Measurements from ENCODE around the gene USP3. TPM values are rescaled to one million over a fixed set of nuclear protein-coding genes. Genes with fewer than 3 reads are reported as not detected.
A peak's percentile ranks its signal among the peaks of the same experiment; 100 is the strongest.

The USP3 gene
- total RNA-seq, 2 experiments from 2014 or later = 34.6 to 53.0 TPM

DNA sequence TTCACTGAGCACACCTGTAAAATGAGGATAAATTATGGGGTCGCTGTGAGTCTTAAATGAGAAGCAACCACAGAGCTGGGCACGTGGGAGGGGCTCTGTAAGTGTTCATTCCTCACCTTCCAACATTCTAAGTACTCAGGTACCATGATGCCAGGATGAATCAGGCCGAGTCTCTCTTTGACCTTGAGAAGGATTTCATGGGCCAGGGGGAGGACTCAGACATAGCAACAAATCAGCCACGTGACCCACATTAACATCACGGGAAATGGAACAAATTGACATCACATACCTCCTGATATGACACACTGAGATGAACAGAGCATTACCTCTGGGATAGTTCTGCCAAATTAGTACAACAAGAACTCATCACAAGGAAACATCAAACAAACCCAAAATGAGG lies 35.2 kb upstream of the USP3 start:
- TF ChIP-seq EZH2phosphoT487 (IDR thresholded peaks at IDR 0.05; ENCODE audit: borderline replicate concordance, low read depth, low read length) (no peak), CTCF (conservative IDR thresholded peaks at IDR 0.05; ENCODE audit: low read length) (no peak)
- POLR2A ChIA-PET = interaction anchor here (0.6 to 1.0 kb wide), 3 partner anchors 10 to 604 kb away, joined by 3 read pairs; no protein-coding TSS in a partner anchor
- CTCF ChIA-PET (ENCODE audit: unreplicated experiment) = no interaction called here
- Histone ChIP-seq H3K79me2 (ENCODE audit: insufficient read depth, low read depth, low read length) (no peaks in the 10 kb centered on the region), H2AFZ (ENCODE audit: low read length) (peak overlapping the region; percentile 26; the same call in 1 of the 2 replicates), H3K4me1 (ENCODE audit: insufficient read depth, low read length, poor library complexity, severe bottlenecking) (peaks cover 40% of the 10 kb centered on the region), H4K20me1 (ENCODE audit: insufficient read depth, low read length) (no peaks in the 10 kb centered on the region), H3K9me3 (ENCODE audit: low read length) (no peaks in the 10 kb centered on the region), H3K4me3 (ENCODE audit: low read depth, low read length, poor library complexity, severe bottlenecking) (no peak overlapping the region), H3K27ac (ENCODE audit: low read depth, low read length, poor library complexity, severe bottlenecking) (no peak overlapping the region), H3K4me2 (ENCODE audit: low read length) (peak overlapping the region; percentile 15; the same call in 1 of the 2 replicates), H3K36me3 (ENCODE audit: insufficient read depth, low read length) (no peaks in the 10 kb centered on the region), H3K9me2 (ENCODE audit: insufficient read depth, low read length) (no peaks in the 10 kb centered on the region)
- intact Hi-C loops (cut with micrococcal nuclease; ENCODE audit: unreplicated experiment) = loop anchor here (10.0 kb wide), 1 partner anchor 426 kb away; no protein-coding TSS in a partner anchor
- no TSS peak for BruUV-seq (replicated peaks)
- peak; percentile 10 for DNase-seq (ENCODE audit: low spot score)

GRCh38 chr15:63469984-63470383 lies 34.4 kb upstream of the USP3 start:
- DNase-seq (ENCODE audit: low spot score) = no peak
- Histone ChIP-seq H3K4me2 (ENCODE audit: low read length) (no peak overlapping the region), H3K4me1 (ENCODE audit: insufficient read depth, low read length, poor library complexity, severe bottlenecking) (peaks cover 48% of the 10 kb centered on the region), H3K27ac (ENCODE audit: low read depth, low read length, poor library complexity, severe bottlenecking) (no peak overlapping the region), H4K20me1 (ENCODE audit: insufficient read depth, low read length) (no peaks in the 10 kb centered on the region), H3K79me2 (ENCODE audit: insufficient read depth, low read depth, low read length) (no peaks in the 10 kb centered on the region), H3K36me3 (ENCODE audit: insufficient read depth, low read length) (no peaks in the 10 kb centered on the region), H3K9me2 (ENCODE audit: insufficient read depth, low read length) (no peaks in the 10 kb centered on the region), H3K9me3 (ENCODE audit: low read length) (no peaks in the 10 kb centered on the region), H2AFZ (ENCODE audit: low read length) (no peak overlapping the region), H3K4me3 (ENCODE audit: low read depth, low read length, poor library complexity, severe bottlenecking) (no peak overlapping the region)
- no TSS peak for BruUV-seq (replicated peaks)
- intact Hi-C loops (cut with micrococcal nuclease; ENCODE audit: unreplicated experiment) = loop anchor here (10.0 kb wide), 3 partner anchors 425 to 1425 kb away; partner anchors contain the start of genes CIAO2A and SNX1
- TF ChIP-seq CTCF (conservative IDR thresholded peaks at IDR 0.05; ENCODE audit: low read length) = no peak
- no peak for TF ChIP-seq EZH2phosphoT487 (IDR thresholded peaks at IDR 0.05; ENCODE audit: borderline replicate concordance, low read depth, low read length)
- ChIA-PET CTCF (ENCODE audit: unreplicated experiment) (no interaction called here), POLR2A (interaction anchor here (1.0 to 1.1 kb wide), 2 partner anchors 10 to 32 kb away, joined by 3 read pairs; no protein-coding TSS in a partner anchor)

DNA sequence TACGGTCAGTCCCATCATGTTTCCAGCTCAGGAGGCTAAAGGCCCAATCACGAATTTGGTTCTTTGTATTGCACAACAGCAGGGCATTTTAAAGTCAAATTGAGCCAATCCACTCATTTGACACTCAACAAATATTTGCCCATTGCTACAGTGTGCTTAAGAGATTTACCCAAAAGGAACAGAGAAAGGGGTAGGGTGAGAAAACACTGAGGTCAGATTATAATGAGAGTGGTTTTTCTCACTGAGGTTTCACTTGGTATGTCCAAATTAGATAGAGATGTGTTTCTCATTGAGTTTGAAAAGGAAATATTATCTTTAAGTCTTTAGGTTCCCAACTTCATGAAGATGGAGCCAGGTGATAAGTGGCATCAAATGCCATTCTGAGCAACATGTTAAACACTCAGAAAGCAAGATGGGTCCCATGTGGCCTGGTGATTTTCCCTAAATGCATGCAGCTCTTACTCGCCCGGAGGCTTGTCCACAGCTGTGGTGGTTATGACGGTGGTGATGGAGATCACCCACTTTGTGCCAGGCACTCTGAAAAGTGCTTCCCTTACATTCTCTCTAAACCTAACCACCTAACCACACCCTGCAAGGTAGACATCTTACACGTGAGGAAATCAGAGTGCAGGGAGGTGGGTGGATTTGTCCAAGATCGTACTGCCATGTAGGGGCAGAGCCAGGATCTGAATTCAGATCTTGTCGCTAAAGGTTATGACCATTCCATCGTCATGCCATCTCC lies 31.2 kb upstream of the USP3 start:
- H3K27ac ChIP-seq (ENCODE audit: low read depth, low read length, poor library complexity, severe bottlenecking) = peak overlapping the region; percentile 88
- TF ChIP-seq EZH2phosphoT487 (IDR thresholded peaks at IDR 0.05; ENCODE audit: borderline replicate concordance, low read depth, low read length) = no peak
- TF ChIP-seq CTCF (conservative IDR thresholded peaks at IDR 0.05; ENCODE audit: low read length) = no peak
- H2AFZ ChIP-seq (ENCODE audit: low read length) = peak overlapping the region; percentile 38; the same call in 1 of the 2 replicates
- H4K20me1 ChIP-seq (ENCODE audit: insufficient read depth, low read length) = no peaks in the 10 kb centered on the region
- ChIA-PET CTCF (ENCODE audit: unreplicated experiment) (no interaction called here), POLR2A (interaction anchor here (0.7 to 3.6 kb wide), 3 partner anchors 9 to 35 kb away, joined by 3 to 28 read pairs (median 3); no protein-coding TSS in a partner anchor)
- H3K4me2 ChIP-seq (ENCODE audit: low read length) = peak overlapping the region; percentile 81
- H3K36me3 ChIP-seq (ENCODE audit: insufficient read depth, low read length) = no peaks in the 10 kb centered on the region
- no peak overlapping the region for H3K4me3 ChIP-seq (ENCODE audit: low read depth, low read length, poor library complexity, severe bottlenecking)
- peaks cover 62% of the 10 kb centered on the region for H3K4me1 ChIP-seq (ENCODE audit: insufficient read depth, low read length, poor library complexity, severe bottlenecking)
- no peaks in the 10 kb centered on the region for H3K9me2 ChIP-seq (ENCODE audit: insufficient read depth, low read length)
- no peaks in the 10 kb centered on the region for H3K9me3 ChIP-seq (ENCODE audit: low read length)
- intact Hi-C loops (cut with micrococcal nuclease; ENCODE audit: unreplicated experiment) = loop anchor here (10.0 kb wide), 2 partner anchors 622 to 1422 kb away; partner anchors contain the start of genes CIAO2A and SNX1
- no peaks in the 10 kb centered on the region for H3K79me2 ChIP-seq (ENCODE audit: insufficient read depth, low read depth, low read length)
- no peak for DNase-seq (ENCODE audit: low spot score)
- no TSS peak for BruUV-seq (replicated peaks)
